Fibroblast of lung (primary cell): ENCODE measurements around the gene CFLAR. TPM values are rescaled to one million over a fixed set of nuclear protein-coding genes. Genes with fewer than 3 reads are reported as not detected.
A peak's percentile ranks its signal among the peaks of the same experiment; 100 is the strongest.

Experiments used
- DNase-seq, 2 donors: peaks; one replicate each; pipeline versions ENCODE4 v3.0.0 to v3.0.0-alpha.2; 2010; ENCODE audit warnings: low read depth in 2 of 2
- H2AFZ ChIP-seq: 2 replicates; pipeline ENCODE4 v1.5.1; 2012; ENCODE audit warnings: low read length, control low read depth, inconsistent platforms
- H3K27ac ChIP-seq: 2 replicates; pipeline ENCODE4 v1.5.1; 2011; ENCODE audit warnings: low read length, control low read depth; ENCODE audit not compliant: insufficient read depth
- H3K27me3 ChIP-seq: 2 replicates; pipeline ENCODE4 v1.5.1; 2011; ENCODE audit warnings: mild to moderate bottlenecking, low read length; ENCODE audit not compliant: control insufficient read depth, insufficient read depth
- H3K36me3 ChIP-seq: 2 replicates; pipeline ENCODE4 v1.5.1; 2011; ENCODE audit warnings: low read length; ENCODE audit not compliant: control insufficient read depth, insufficient read depth
- H3K4me1 ChIP-seq: 2 replicates; pipeline ENCODE4 v1.5.1; 2011; ENCODE audit warnings: low read length; ENCODE audit not compliant: control insufficient read depth, insufficient read depth; ENCODE audit errors: extremely low read depth
- H3K4me2 ChIP-seq: 2 replicates; pipeline ENCODE4 v1.5.1; 2011; ENCODE audit warnings: low read length, control low read depth; ENCODE audit not compliant: insufficient read depth; ENCODE audit errors: extremely low read depth
- H3K4me3 ChIP-seq, 4 experiments: fragments of 200-600 bp in 1 of 4; sonication (generic) in 1 of 4; replicated peaks in 1 of 4; 2 replicates each; pipeline ENCODE4 v1.5.1; 2011 to 2016; ENCODE audit warnings: low read length in 4 of 4, low read depth in 3 of 4, mild to moderate bottlenecking in 3 of 4, control low read depth in 2 of 4, inconsistent platforms in 1 of 4, mixed read lengths in 1 of 4; ENCODE audit not compliant: insufficient read depth in 1 of 4; ENCODE audit errors: control extremely low read depth in 1 of 4
- H3K79me2 ChIP-seq: 2 replicates; pipeline ENCODE4 v1.5.1; 2012; ENCODE audit warnings: mild to moderate bottlenecking, low read length, inconsistent platforms; ENCODE audit not compliant: control insufficient read depth, insufficient read depth
- H3K9ac ChIP-seq: 2 replicates; pipeline ENCODE4 v1.5.1; 2011; ENCODE audit warnings: mild to moderate bottlenecking, low read length, control low read depth; ENCODE audit not compliant: insufficient read depth
- H3K9me3 ChIP-seq: 2 replicates; pipeline ENCODE4 v1.5.1; 2012; ENCODE audit warnings: low read depth, low read length; ENCODE audit not compliant: control insufficient read depth, insufficient read depth
- H4K20me1 ChIP-seq: 2 replicates; pipeline ENCODE4 v1.5.1; 2011; ENCODE audit warnings: low read length; ENCODE audit not compliant: control insufficient read depth, insufficient read depth; ENCODE audit errors: extremely low read depth
- EZH2 ChIP-seq: IDR thresholded peaks from 2 replicates; pipeline ENCODE4 v1.5.1; 2012; ENCODE audit warnings: low read length, control low read depth, mild to moderate bottlenecking; ENCODE audit errors: missing control alignments
- polyA plus RNA-seq, 2 donors: library from polyadenylated mRNA; depleted of rRNA in 1 of 2; stranded (reverse) in 1 of 2; unstranded in 1 of 2; fragments of >200 nt; gene quantifications; 2 replicates each; pipeline ENCODE4 v1.2.1, GENCODE V29; 2011 to 2012; ENCODE audit warnings: missing spikeins in 1 of 2
- total RNA-seq: library from RNA; depleted of rRNA; stranded (reverse); fragments of >200 nt; gene quantifications from 2 replicates; pipeline ENCODE4 v1.2.1, GENCODE V29; 2014
- TF ChIP-seq, protein P1 (sequence below), 2 donors: IDR thresholded peaks in 1 of 2; conservative IDR thresholded peaks in 1 of 2; 1 replicate in 1 of 2; 2 replicates in 1 of 2; pipeline ENCODE4 v1.5.1; 2011 to 2012; ENCODE audit warnings: low read length in 2 of 2, control low read depth in 1 of 2, inconsistent platforms in 1 of 2, low read depth in 1 of 2, mild to moderate bottlenecking in 1 of 2

CFLAR gene
- total and polyA plus RNA-seq, 2 donors (not counting 1 experiment from before 2014, with no cell fraction given) = 39.3 to 80.4 TPM

DNA sequence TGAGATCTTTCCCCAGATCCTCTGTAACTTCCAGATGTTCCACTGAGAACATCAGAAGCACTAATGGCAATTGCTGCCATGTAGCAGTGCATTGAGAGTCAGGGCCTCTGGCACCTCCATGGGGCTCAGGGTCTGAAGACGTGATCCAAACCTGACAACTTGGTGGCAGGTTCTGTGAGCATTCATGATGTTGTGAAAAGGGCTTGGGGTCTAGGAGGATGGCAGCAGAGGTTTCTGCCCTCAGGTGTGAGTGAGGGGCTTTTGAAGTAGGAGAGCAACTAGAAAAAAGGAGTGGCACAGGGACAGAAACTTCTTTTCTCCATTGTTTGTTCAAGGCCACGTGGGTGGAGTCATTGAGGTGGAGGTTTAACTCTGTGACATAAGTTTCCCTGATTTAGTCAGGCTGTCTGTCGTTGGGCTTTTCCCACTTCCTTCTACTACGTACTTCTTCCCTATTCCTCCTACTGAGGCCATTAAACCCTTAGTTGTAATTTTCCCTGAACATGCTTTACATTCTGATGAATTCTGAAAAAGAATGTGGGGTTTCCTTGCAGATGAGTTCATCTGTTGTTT is 13.1 kb downstream of the CFLAR start:
- no peak overlapping the region for H2AFZ ChIP-seq
- no peaks in the 10 kb centered on the region for H3K27me3 ChIP-seq
- H3K9me3 ChIP-seq = no peaks in the 10 kb centered on the region
- TF ChIP-seq, protein P1, sequence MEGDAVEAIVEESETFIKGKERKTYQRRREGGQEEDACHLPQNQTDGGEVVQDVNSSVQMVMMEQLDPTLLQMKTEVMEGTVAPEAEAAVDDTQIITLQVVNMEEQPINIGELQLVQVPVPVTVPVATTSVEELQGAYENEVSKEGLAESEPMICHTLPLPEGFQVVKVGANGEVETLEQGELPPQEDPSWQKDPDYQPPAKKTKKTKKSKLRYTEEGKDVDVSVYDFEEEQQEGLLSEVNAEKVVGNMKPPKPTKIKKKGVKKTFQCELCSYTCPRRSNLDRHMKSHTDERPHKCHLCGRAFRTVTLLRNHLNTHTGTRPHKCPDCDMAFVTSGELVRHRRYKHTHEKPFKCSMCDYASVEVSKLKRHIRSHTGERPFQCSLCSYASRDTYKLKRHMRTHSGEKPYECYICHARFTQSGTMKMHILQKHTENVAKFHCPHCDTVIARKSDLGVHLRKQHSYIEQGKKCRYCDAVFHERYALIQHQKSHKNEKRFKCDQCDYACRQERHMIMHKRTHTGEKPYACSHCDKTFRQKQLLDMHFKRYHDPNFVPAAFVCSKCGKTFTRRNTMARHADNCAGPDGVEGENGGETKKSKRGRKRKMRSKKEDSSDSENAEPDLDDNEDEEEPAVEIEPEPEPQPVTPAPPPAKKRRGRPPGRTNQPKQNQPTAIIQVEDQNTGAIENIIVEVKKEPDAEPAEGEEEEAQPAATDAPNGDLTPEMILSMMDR (conservative IDR thresholded peaks at IDR 0.05 in 1 of 2, IDR thresholded peaks at IDR 0.05 in 1 of 2; ENCODE audit: low read depth in 1 of 2, low read length in 2 of 2) = no peak
- no peak for TF ChIP-seq EZH2
- peak overlapping the region; percentile 71 for H3K27ac ChIP-seq
- H3K9ac ChIP-seq = no peak overlapping the region
- no peaks in the 10 kb centered on the region for H3K36me3 ChIP-seq
- DNase-seq = peak in 1 of 2 donors; percentile 92
- H3K4me2 ChIP-seq = peak overlapping the region; percentile 37
- peaks cover 30% of the 10 kb centered on the region for H3K4me1 ChIP-seq
- no peak overlapping the region for H3K4me3 ChIP-seq
- H4K20me1 ChIP-seq = no peaks in the 10 kb centered on the region
- H3K79me2 ChIP-seq = peaks cover 56% of the 10 kb centered on the region

DNA sequence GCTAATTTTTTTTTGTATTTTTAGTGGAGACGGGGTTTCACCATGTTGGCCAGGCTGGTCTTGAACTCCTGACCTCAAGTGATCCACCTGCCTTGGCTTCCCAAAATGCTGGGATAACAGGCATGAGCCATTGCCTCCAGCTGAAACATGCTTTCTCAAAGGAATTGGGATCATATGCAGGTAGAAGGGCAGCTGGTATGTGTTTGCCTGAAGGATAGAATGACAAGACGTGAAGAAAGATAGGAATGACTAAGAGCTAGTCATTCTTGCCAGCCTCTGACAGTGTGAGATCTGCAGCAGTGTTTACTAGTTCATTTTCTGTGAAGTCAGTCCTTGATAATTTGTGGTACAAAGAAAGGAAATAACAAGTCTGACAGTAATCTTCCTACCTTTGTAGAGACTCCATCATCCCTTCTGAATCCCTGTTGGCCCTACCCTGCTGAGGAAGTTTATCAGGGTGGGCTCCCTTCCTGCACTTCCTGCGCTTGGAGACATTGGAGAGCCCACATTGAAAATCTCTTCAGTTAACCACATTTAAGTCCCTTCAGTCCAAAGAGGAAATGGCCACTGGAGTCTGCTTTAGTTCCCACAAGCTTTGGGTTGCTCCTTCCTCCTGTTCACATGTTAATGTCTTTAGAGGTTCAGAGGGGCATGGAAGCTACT is 14.7 kb downstream of the CFLAR start:
- Histone ChIP-seq H3K36me3 (peaks cover 3% of the 10 kb centered on the region), H3K9ac (no peak overlapping the region), H3K9me3 (no peaks in the 10 kb centered on the region), H2AFZ (no peak overlapping the region), H3K79me2 (peaks cover 42% of the 10 kb centered on the region), H3K4me2 (peak overlapping the region; percentile 32), H3K27ac (peak overlapping the region; percentile 71), H3K27me3 (no peaks in the 10 kb centered on the region), H3K4me1 (peaks cover 27% of the 10 kb centered on the region), H4K20me1 (no peaks in the 10 kb centered on the region), H3K4me3 (no peak overlapping the region)
- DNase-seq = peak; percentile 65 to 94
- no peak for TF ChIP-seq EZH2
- TF ChIP-seq, protein P1 (conservative IDR thresholded peaks at IDR 0.05 in 1 of 2, IDR thresholded peaks at IDR 0.05 in 1 of 2; ENCODE audit: low read depth in 1 of 2, low read length in 2 of 2) = no peak

DNA sequence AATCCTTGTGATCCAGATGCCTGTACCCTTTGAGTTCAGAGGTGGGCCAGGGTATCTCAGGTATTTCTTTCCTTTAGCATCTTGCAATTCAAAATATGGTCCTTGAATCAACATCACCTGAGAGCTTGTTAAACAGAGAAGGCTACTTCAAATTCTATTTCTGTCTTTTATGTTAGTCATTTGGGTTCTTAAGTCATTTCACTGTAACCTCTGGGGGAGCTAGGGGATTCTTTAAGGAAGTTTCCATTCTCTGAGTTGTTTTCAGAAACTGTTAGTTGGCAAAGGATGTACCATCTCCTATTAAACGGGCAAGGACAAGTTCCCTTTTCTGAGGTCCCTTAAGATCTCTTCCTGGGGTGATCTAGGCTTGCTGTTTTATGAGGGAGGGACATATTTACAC is 16.6 kb downstream of the CFLAR start:
- Histone ChIP-seq H3K79me2 (peaks cover 26% of the 10 kb centered on the region), H3K27ac (no peak overlapping the region), H3K9ac (no peak overlapping the region), H3K27me3 (no peaks in the 10 kb centered on the region), H3K4me2 (no peak overlapping the region), H3K4me3 (no peak overlapping the region), H3K4me1 (peaks cover 12% of the 10 kb centered on the region), H2AFZ (no peak overlapping the region), H3K36me3 (peaks cover 8% of the 10 kb centered on the region), H4K20me1 (no peaks in the 10 kb centered on the region), H3K9me3 (no peaks in the 10 kb centered on the region)
- TF ChIP-seq, protein P1 (conservative IDR thresholded peaks at IDR 0.05 in 1 of 2, IDR thresholded peaks at IDR 0.05 in 1 of 2; ENCODE audit: low read depth in 1 of 2, low read length in 2 of 2) = no peak
- no peak for DNase-seq
